Measurements from ENCODE around the gene BTNL9. TPM values are rescaled to one million over a fixed set of nuclear protein-coding genes. Genes with fewer than 3 reads are reported as not detected.
A peak's percentile ranks its signal among the peaks of the same experiment; 100 is the strongest.

Gene BTNL9
- total RNA-seq, 1 donor from 2014 or later = not detected

- H3K4me3 ChIP-seq (ENCODE audit: low read depth, low read length) = peak overlapping the region; percentile 23
- TF ChIP-seq CTCF (IDR thresholded peaks at IDR 0.05; ENCODE audit: insufficient read depth, low read length, severe bottlenecking) = no peak
- H3K36me3 ChIP-seq (ENCODE audit: control insufficient read depth, insufficient read depth, low read length) = no peaks in the 10 kb centered on the region
- FAIRE-seq (no peak), DNase-seq (ENCODE audit: low read depth) (no peak)
- H3K27me3 ChIP-seq (ENCODE audit: control insufficient read depth, insufficient read depth, low read length) = peaks cover 17% of the 10 kb centered on the region
Observed at GRCh38 chr5:181051841-181052671, 12.0 kb downstream of the BTNL9 start.

- Histone ChIP-seq H3K36me3 (ENCODE audit: control insufficient read depth, insufficient read depth, low read length) (no peaks in the 10 kb centered on the region), H3K4me3 (ENCODE audit: low read depth, low read length) (peak overlapping the region; percentile 43), H3K27me3 (ENCODE audit: control insufficient read depth, insufficient read depth, low read length) (peaks cover 20% of the 10 kb centered on the region)
- DNase-seq (ENCODE audit: low read depth) = no peak
- no peak for FAIRE-seq
- TF ChIP-seq CTCF (IDR thresholded peaks at IDR 0.05; ENCODE audit: insufficient read depth, low read length, severe bottlenecking) = no peak
Observed at GRCh38 chr5:181052672-181053487, 12.8 kb downstream of the BTNL9 start.

GRCh38 chr5:181053488-181054121 lies 13.5 kb downstream of the BTNL9 start:
- H3K27me3 ChIP-seq (ENCODE audit: control insufficient read depth, insufficient read depth, low read length) = peaks cover 26% of the 10 kb centered on the region
- no peak for TF ChIP-seq CTCF (IDR thresholded peaks at IDR 0.05; ENCODE audit: insufficient read depth, low read length, severe bottlenecking)
- FAIRE-seq = no peak
- DNase-seq (ENCODE audit: low read depth) = no peak
- H3K4me3 ChIP-seq (ENCODE audit: low read depth, low read length) = peak overlapping the region; percentile 43
- H3K36me3 ChIP-seq (ENCODE audit: control insufficient read depth, insufficient read depth, low read length) = no peaks in the 10 kb centered on the region

GRCh38 chr5:181054138-181054537 lies 14.1 kb downstream of the BTNL9 start:
- no peak for DNase-seq (ENCODE audit: low read depth)
- FAIRE-seq = no peak
- peaks cover 26% of the 10 kb centered on the region for H3K27me3 ChIP-seq (ENCODE audit: control insufficient read depth, insufficient read depth, low read length)
- TF ChIP-seq CTCF (IDR thresholded peaks at IDR 0.05; ENCODE audit: insufficient read depth, low read length, severe bottlenecking) = no peak
- H3K36me3 ChIP-seq (ENCODE audit: control insufficient read depth, insufficient read depth, low read length) = no peaks in the 10 kb centered on the region
- H3K4me3 ChIP-seq (ENCODE audit: low read depth, low read length) = no peak overlapping the region

GRCh38 chr5:181054871-181055459 lies 14.9 kb downstream of the BTNL9 start:
- FAIRE-seq (no peak), DNase-seq (ENCODE audit: low read depth) (no peak)
- Histone ChIP-seq H3K27me3 (ENCODE audit: control insufficient read depth, insufficient read depth, low read length) (peaks cover 30% of the 10 kb centered on the region), H3K36me3 (ENCODE audit: control insufficient read depth, insufficient read depth, low read length) (no peaks in the 10 kb centered on the region), H3K4me3 (ENCODE audit: low read depth, low read length) (no peak overlapping the region)
- TF ChIP-seq CTCF (IDR thresholded peaks at IDR 0.05; ENCODE audit: insufficient read depth, low read length, severe bottlenecking) = no peak

Data from bronchial epithelial cell (primary cell).